K562 (cell line): Measurements from ENCODE around the gene LUZP1. TPM values are rescaled to one million over a fixed set of nuclear protein-coding genes. Genes with fewer than 3 reads are reported as not detected.

Experiments
- ATAC-seq: fragments of 200-7000 bp; cut with Tn5 transposase; 3 replicates; pipeline ENCODE4 v1.9.1; 2020; ENCODE audit warnings: moderate library complexity
- BruUV-seq: library from RNA; stranded (reverse); fragments of 400-500 nt; replicated peaks from 2 replicates; lab custom pipeline; 2021; lab: Mats Ljungman, UMichigan
- CTCF ChIA-PET: fragments of 300-600 bp; formaldehyde crosslinking; extraction: SDS; loops from one replicate; lab custom pipeline; 2021; ENCODE audit warnings: low intra/inter-chr PET ratio; lab: Yijun Ruan, JAX
- POLR2A ChIA-PET: fragments of 300-600, 350-650 bp; sonication (Branson Sonifier 250); formaldehyde crosslinking; extraction: SDS; loops from one replicate; lab custom pipeline; 2021; ENCODE audit warnings: antibody characterized with exemption, inconsistent platforms; lab: Yijun Ruan, JAX
- DNase-seq, 4 experiments: peaks; one replicate each; pipeline versions ENCODE4 v3.0.0 to v3.0.0-alpha.2; 2011 to 2018; ENCODE audit warnings: low spot score in 3 of 4, mixed read lengths in 3 of 4; ENCODE audit errors: extremely low read depth in 1 of 4
- FAIRE-seq: peaks from 2 replicates; lab custom pipeline; 2011; peaks lifted over from hg19 to GRCh38; lab: Jason Lieb, UNC
- H2AFZ ChIP-seq: 2 replicates; pipeline ENCODE4 v1.6.0; 2011; ENCODE audit warnings: low read depth, low read length, control low read depth, inconsistent platforms
- H3K27ac ChIP-seq: fragments of 200-600 bp; 3 replicates; pipeline ENCODE4 v1.8.0; 2011; ENCODE audit warnings: low read depth, mild to moderate bottlenecking, control low read depth, inconsistent platforms, low read length, moderate library complexity, mixed read lengths; ENCODE audit errors: extremely low read depth
- H3K27me3 ChIP-seq, 2 experiments: fragments of 300-600 bp in 1 of 2; 2 replicates in 1 of 2; 3 replicates in 1 of 2; pipeline versions ENCODE4 v1.6.0 to v1.8.0; 2011; ENCODE audit warnings: inconsistent platforms in 2 of 2, low read length in 2 of 2, mild to moderate bottlenecking in 1 of 2, mixed read lengths in 1 of 2, moderate library complexity in 1 of 2; ENCODE audit not compliant: control insufficient read depth in 2 of 2, insufficient read depth in 2 of 2
- H3K36me3 ChIP-seq: fragments of 300-600 bp; 3 replicates; pipeline ENCODE4 v1.8.0; 2011; ENCODE audit warnings: mild to moderate bottlenecking, low read length, inconsistent platforms; ENCODE audit not compliant: control insufficient read depth, insufficient read depth
- H3K4me1 ChIP-seq, 2 experiments: fragments of 200-600 bp in 1 of 2; replicated peaks in 1 of 2; 2 replicates in 1 of 2; 3 replicates in 1 of 2; pipeline versions ENCODE4 v1.5.1 to v1.8.0; 2011; ENCODE audit warnings: inconsistent platforms in 2 of 2, low read length in 2 of 2, mild to moderate bottlenecking in 1 of 2, mixed read lengths in 1 of 2, moderate library complexity in 1 of 2; ENCODE audit not compliant: control insufficient read depth in 2 of 2, insufficient read depth in 2 of 2
- H3K4me2 ChIP-seq: 2 replicates; pipeline ENCODE4 v1.6.1; 2011; ENCODE audit warnings: low read length, control low read depth, inconsistent platforms, mixed read lengths; ENCODE audit not compliant: insufficient read depth
- H3K4me3 ChIP-seq: fragments of 200-600 bp; sonication (generic), shearing (Covaris generic); 2 replicates; pipeline ENCODE4 v1.5.1; 2016; ENCODE audit warnings: control low read depth, inconsistent platforms
- H3K79me2 ChIP-seq: fragments of 200-600 bp; 3 replicates; pipeline ENCODE4 v1.8.0; 2011; ENCODE audit warnings: low read length, inconsistent platforms; ENCODE audit not compliant: control insufficient read depth, insufficient read depth
- H3K9ac ChIP-seq, 2 experiments: 2 replicates each; pipeline versions ENCODE4 v1.6.0 to v1.6.1; 2011; ENCODE audit warnings: low read depth in 2 of 2, low read length in 2 of 2, control low read depth in 1 of 2, inconsistent platforms in 1 of 2, mild to moderate bottlenecking in 1 of 2, mixed read lengths in 1 of 2; ENCODE audit not compliant: insufficient read depth in 1 of 2
- H3K9me1 ChIP-seq: one replicate; pipeline ENCODE4 v1.6.0; 2011; ENCODE audit warnings: inconsistent platforms, mild to moderate bottlenecking, low read length, moderate library complexity; ENCODE audit not compliant: control insufficient read depth, insufficient read depth
- H3K9me3 ChIP-seq: replicated peaks from 2 replicates; pipeline ENCODE4 v1.5.1; 2011; ENCODE audit warnings: low read depth, low read length, inconsistent platforms; ENCODE audit not compliant: control insufficient read depth, insufficient read depth
- H4K20me1 ChIP-seq: replicated peaks from 2 replicates; pipeline ENCODE4 v1.6.1; 2011; ENCODE audit warnings: low read length, inconsistent platforms, mixed read lengths; ENCODE audit not compliant: control insufficient read depth, insufficient read depth
- ARNT ChIP-seq, 2 experiments: fragments of 450-650 bp; IDR thresholded peaks; 2 replicates each; pipeline ENCODE4 v1.6.1; 2016; ENCODE audit warnings: mild to moderate bottlenecking in 1 of 2
- FUS ChIP-seq: fragments of 200-400 bp; formaldehyde crosslinking; optimal IDR thresholded peaks from 2 replicates; pipeline ENCODE3; 2017; ENCODE audit warnings: low read depth, low read length
- ILK ChIP-seq: fragments of 450-650 bp; IDR thresholded peaks from 2 replicates; pipeline ENCODE4 v1.6.1; 2016; ENCODE audit warnings: missing genetic modification characterization, low read depth, mild to moderate bottlenecking, missing compliant biosample characterization, moderate library complexity, borderline replicate concordance
- RFX1 ChIP-seq: fragments of 450-650 bp; IDR thresholded peaks from 2 replicates; pipeline ENCODE4 v1.6.1; 2016; ENCODE audit warnings: mild to moderate bottlenecking, moderate library complexity
- SRSF1 ChIP-seq: fragments of 200-400 bp; formaldehyde crosslinking; IDR thresholded peaks from 2 replicates; pipeline ENCODE4 v1.6.1; 2017; ENCODE audit warnings: mild to moderate bottlenecking, low read depth, low read length, moderate library complexity
- SRSF7 ChIP-seq: fragments of 200-400 bp; formaldehyde crosslinking; optimal IDR thresholded peaks from 2 replicates; pipeline ENCODE3; 2017; ENCODE audit warnings: mild to moderate bottlenecking, low read depth, low read length
- ZNF311 ChIP-seq: fragments of 250-450 bp; sonication (Bioruptor Pico); IDR thresholded peaks from 2 replicates; pipeline ENCODE4 v1.4.0; 2020; ENCODE audit warnings: mild to moderate bottlenecking, moderate library complexity
- WGBS: fragments of 100-300 bp; shearing (Covaris generic); methylation state at CpG from one replicate; pipeline ENCODE4 v1.1.6; 2016; ENCODE audit warnings: low coverage, mixed read lengths; ENCODE audit not compliant: insufficient coverage; ENCODE audit errors: missing lambda C conversion rate; 5-methylcytosine and 5-hydroxymethylcytosine counted together
- in situ Hi-C: fragments of 300-500 bp; cut with MboI; formaldehyde crosslinking; loops from 4 replicates; pipeline ENCODE4 v1.15.0; 2018; ENCODE audit warnings: inconsistent platforms, mixed read lengths
- intact Hi-C: fragments of 100-400 bp; cut with micrococcal nuclease; formaldehyde crosslinking; loops from 2 replicates; pipeline ENCODE4 v1.14.2; 2022
- polyA plus RNA-seq, 8 experiments: library from polyadenylated mRNA; depleted of rRNA in 4 of 8; stranded (reverse) in 5 of 8; unstranded in 3 of 8; fragments of >200 nt; fragmentation: Nextera tagmentation in 2 of 8; fragmentation: Illumina TruSeq in 1 of 8; extraction: Ambion mirVana in 2 of 8; extraction: Trizol in 1 of 8; gene quantifications; 2 replicates each; pipeline versions ENCODE4 v1.2.1 to v1.2.3, GENCODE V29; 2011 to 2014; ENCODE audit warnings: inconsistent platforms in 1 of 8, missing spikeins in 1 of 8
- total RNA-seq, 7 experiments: library from RNA; depleted of rRNA in 6 of 7; stranded (reverse); fragments of >200 nt in 6 of 7; fragmentation: Illumina TruSeq in 2 of 7; extraction: Trizol in 2 of 7; gene quantifications; 2 replicates each; pipeline versions ENCODE4 v1.2.1 to v1.2.3, GENCODE V29; 2011 to 2021; ENCODE audit warnings: low replicate concordance in 1 of 7
- TF ChIP-seq, protein P1 (sequence below): fragments of 250-450 bp; sonication (Bioruptor Pico); IDR thresholded peaks from 2 replicates; pipeline ENCODE4 v1.8.0; 2021; ENCODE audit warnings: moderate library complexity, mild to moderate bottlenecking, inconsistent platforms
- TF ChIP-seq, protein P2 (sequence below): fragments of 450-650 bp; IDR thresholded peaks from 2 replicates; pipeline ENCODE4 v1.6.1; 2016; ENCODE audit warnings: low read depth, mild to moderate bottlenecking, moderate library complexity

Gene LUZP1
- total and polyA plus RNA-seq, 9 of the 15 experiments (the other 6 are each of a cell fraction or from before 2014, with no cell fraction given): 6.5 to 19.1 (median 12.4) TPM

GRCh38 chr1:23150125-23150524 lies 18.5 kb downstream of the LUZP1 start:
- H3K9ac ChIP-seq: no peak overlapping the region
- H3K79me2 ChIP-seq: peaks cover 42% of the 10 kb centered on the region
- CTCF ChIA-PET: no interaction called here
- peaks cover 4 to 8% of the 10 kb centered on the region in 2 experiments; a peak in 2 of 5 replicates for H3K4me1 ChIP-seq
- H3K4me2 ChIP-seq: no peak overlapping the region
- H3K4me3 ChIP-seq: no peak overlapping the region
- H3K9me1 ChIP-seq: no peaks in the 10 kb centered on the region
- DNase-seq: no peak
- peaks cover 4% of the 10 kb centered on the region; the same call in 1 of the 2 replicates for H4K20me1 ChIP-seq
- in situ Hi-C loops: no loop called here
- 47% methylated on average over 2 of the region's 2 CpGs for WGBS
- intact Hi-C loops: no loop called here
- H2AFZ ChIP-seq: no peak overlapping the region
- ATAC-seq: no peak; the same call in 2 of the 3 replicates
- no peak for FAIRE-seq
- TF ChIP-seq ZNF311 (no peak), RFX1 (no peak), SRSF7 (no peak), SRSF1 (no peak), ARNT (IDR thresholded peaks at IDR 0.05) (no peak), FUS (no peak), ILK (tag) (no peak)
- TF ChIP-seq, protein P1, sequence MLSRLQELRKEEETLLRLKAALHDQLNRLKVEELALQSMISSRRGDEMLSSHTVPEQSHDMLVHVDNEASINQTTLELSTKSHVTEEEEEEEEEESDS (CRISPR knock-in tag): no peak
- TF ChIP-seq, protein P2, sequence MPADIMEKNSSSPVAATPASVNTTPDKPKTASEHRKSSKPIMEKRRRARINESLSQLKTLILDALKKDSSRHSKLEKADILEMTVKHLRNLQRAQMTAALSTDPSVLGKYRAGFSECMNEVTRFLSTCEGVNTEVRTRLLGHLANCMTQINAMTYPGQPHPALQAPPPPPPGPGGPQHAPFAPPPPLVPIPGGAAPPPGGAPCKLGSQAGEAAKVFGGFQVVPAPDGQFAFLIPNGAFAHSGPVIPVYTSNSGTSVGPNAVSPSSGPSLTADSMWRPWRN: no peak
- no peaks in the 10 kb centered on the region for H3K27me3 ChIP-seq
- H3K27ac ChIP-seq: no peak overlapping the region
- POLR2A ChIA-PET: interaction anchor here (1.5 to 3.1 kb wide), 3 partner anchors 9 to 14 kb away, joined by 7 to 15 read pairs (median 10); no protein-coding TSS in a partner anchor
- no peaks in the 10 kb centered on the region for H3K9me3 ChIP-seq
- no peaks in the 10 kb centered on the region; the same call in 2 of the 3 replicates for H3K36me3 ChIP-seq
- BruUV-seq: no TSS peak
